CD14-positive monocyte (primary cell): ENCODE measurements around the gene DDX42. TPM values are rescaled to one million over a fixed set of nuclear protein-coding genes. Genes with fewer than 3 reads are reported as not detected.

ENCODE experiments used
- DNase-seq, 3 donors: peaks; one replicate each; pipeline ENCODE4 v3.0.0-alpha.2; 2011 to 2022
- H2AFZ ChIP-seq: 2 replicates; pipeline ENCODE4 v1.6.0; 2012; ENCODE audit warnings: mild to moderate bottlenecking, low read depth, low read length, inconsistent platforms; ENCODE audit not compliant: insufficient read depth, poor library complexity, severe bottlenecking
- H3K27ac ChIP-seq, 2 donors: 1 replicate in 1 of 2; 2 replicates in 1 of 2; pipeline ENCODE4 v1.5.1; 2012 to 2013; ENCODE audit warnings: low read length in 2 of 2, control low read depth in 1 of 2, inconsistent platforms in 1 of 2, low read depth in 1 of 2, mild to moderate bottlenecking in 1 of 2
- H3K27me3 ChIP-seq, 2 donors: one replicate each; pipeline versions ENCODE4 v1.6.0 to v1.6.1; 2011 to 2013; ENCODE audit warnings: low read length in 2 of 2; ENCODE audit not compliant: control insufficient read depth in 2 of 2, insufficient read depth in 2 of 2
- H3K36me3 ChIP-seq, 2 donors: replicated peaks in 1 of 2; 1 replicate in 1 of 2; 2 replicates in 1 of 2; pipeline versions ENCODE4 v1.5.1 to v1.6.1; 2012 to 2013; ENCODE audit warnings: low read length in 2 of 2, control low read depth in 1 of 2, inconsistent platforms in 1 of 2, mild to moderate bottlenecking in 1 of 2; ENCODE audit not compliant: insufficient read depth in 2 of 2, control insufficient read depth in 1 of 2
- H3K4me1 ChIP-seq, 2 donors: 1 replicate in 1 of 2; 2 replicates in 1 of 2; pipeline versions ENCODE4 v1.5.1 to v1.6.1; 2012 to 2013; ENCODE audit warnings: low read length in 2 of 2, control low read depth in 1 of 2, inconsistent platforms in 1 of 2, mild to moderate bottlenecking in 1 of 2, moderate library complexity in 1 of 2; ENCODE audit not compliant: insufficient read depth in 2 of 2, control insufficient read depth in 1 of 2
- H3K4me2 ChIP-seq: replicated peaks from 2 replicates; pipeline ENCODE3; 2012; ENCODE audit warnings: low read length, moderate library complexity, mild to moderate bottlenecking; ENCODE audit not compliant: poor library complexity, severe bottlenecking; ENCODE audit errors: extremely low read depth
- H3K4me3 ChIP-seq, 3 experiments: fragments of 200-600 bp in 1 of 3; sonication (generic) in 1 of 3; replicated peaks in 1 of 3; 1 replicate in 2 of 3; 2 replicates in 1 of 3; pipeline ENCODE4 v1.5.1; 2011 to 2013; ENCODE audit warnings: low read length in 3 of 3, mild to moderate bottlenecking in 3 of 3, control low read depth in 2 of 3, low read depth in 2 of 3, inconsistent platforms in 1 of 3, moderate library complexity in 1 of 3
- H3K79me2 ChIP-seq: 2 replicates; pipeline ENCODE4 v1.6.0; 2012; ENCODE audit warnings: mild to moderate bottlenecking, control low read depth, inconsistent platforms, low read length, moderate library complexity; ENCODE audit not compliant: insufficient read depth
- H3K9ac ChIP-seq: 2 replicates; pipeline ENCODE4 v1.6.0; 2017; ENCODE audit warnings: low read length, mild to moderate bottlenecking; ENCODE audit not compliant: insufficient read depth, poor library complexity, severe bottlenecking
- H3K9me3 ChIP-seq, 2 donors: replicated peaks in 1 of 2; 1 replicate in 1 of 2; 2 replicates in 1 of 2; pipeline versions ENCODE4 v1.5.1 to v1.6.1; 2012 to 2013; ENCODE audit warnings: low read length in 2 of 2, control low read depth in 1 of 2; ENCODE audit not compliant: control insufficient read depth in 1 of 2, insufficient read depth in 1 of 2
- H4K20me1 ChIP-seq: 2 replicates; pipeline ENCODE4 v1.6.0; 2012; ENCODE audit warnings: mild to moderate bottlenecking, low read length, control low read depth, moderate library complexity; ENCODE audit not compliant: insufficient read depth
- H3K27ac Mint-ChIP-seq, 7 donors: one replicate each; pipeline ENCODE4 v1.8.0; 2020; ENCODE audit warnings: mild to moderate bottlenecking in 7 of 7, mixed read lengths in 7 of 7, moderate library complexity in 6 of 7, inconsistent platforms in 2 of 7
- H3K27me3 Mint-ChIP-seq, 3 donors: one replicate each; pipeline ENCODE4 v1.8.0; 2021 to 2022; ENCODE audit warnings: low read depth in 3 of 3, mild to moderate bottlenecking in 3 of 3, mixed read lengths in 3 of 3, moderate library complexity in 3 of 3, inconsistent platforms in 1 of 3
- H3K36me3 Mint-ChIP-seq, 2 donors: one replicate each; pipeline ENCODE4 v1.8.0; 2020; ENCODE audit warnings: mixed read lengths in 2 of 2, inconsistent platforms in 1 of 2, mild to moderate bottlenecking in 1 of 2
- H3K4me1 Mint-ChIP-seq: one replicate; pipeline ENCODE4 v1.8.0; 2020; ENCODE audit warnings: mild to moderate bottlenecking, mixed read lengths
- H3K4me3 Mint-ChIP-seq, 2 donors: one replicate each; pipeline ENCODE4 v1.8.0; 2020; ENCODE audit warnings: mild to moderate bottlenecking in 2 of 2, mixed read lengths in 2 of 2, moderate library complexity in 1 of 2
- H3K9me3 Mint-ChIP-seq, 7 donors: one replicate each; pipeline ENCODE4 v1.8.0; 2020 to 2022; ENCODE audit warnings: mixed read lengths in 7 of 7, mild to moderate bottlenecking in 6 of 7, moderate library complexity in 6 of 7, inconsistent platforms in 2 of 7
- CTCF ChIP-seq: fragments of 200-600 bp; IDR thresholded peaks from one replicate; pipeline ENCODE4 v1.8.0; 2022; ENCODE audit warnings: antibody characterized with exemption, mild to moderate bottlenecking
- WGBS: methylation state at CpG from one replicate; pipeline ENCODE4 v1.1.5; 2013; ENCODE audit warnings: missing lambda C conversion rate; ENCODE audit not compliant: insufficient coverage; 5-methylcytosine and 5-hydroxymethylcytosine counted together
- intact Hi-C, 2 donors: fragments of 100-400 bp; cut with micrococcal nuclease; formaldehyde crosslinking; loops; one replicate each; pipeline versions ENCODE4 v1.15.0 to v1.15.1; 2023
- polyA plus RNA-seq, 3 donors: library from polyadenylated mRNA; depleted of rRNA in 1 of 3; unstranded in 2 of 3; stranded (reverse) in 1 of 3; fragments of 300-500 nt in 2 of 3; fragments of >200 nt in 1 of 3; fragmentation: Illumina TruSeq in 2 of 3; gene quantifications; 1 replicate in 2 of 3; 2 replicates in 1 of 3; pipeline ENCODE4 v1.2.3, GENCODE V29; 2012 to 2021

The DDX42 gene
- polyA plus RNA-seq, 3 donors, result 3.1 to 89.2 (median 5.3) TPM

- H3K27me3 Mint-ChIP-seq, result no peaks in the 10 kb centered on the region
- H3K9me3 Mint-ChIP-seq, result no peaks in the 10 kb centered on the region
- H3K36me3 Mint-ChIP-seq, result peaks cover 34 to 66% of the 10 kb centered on the region in 2 donors
- peaks cover 1% of the 10 kb centered on the region for H3K4me1 Mint-ChIP-seq
- peak overlapping the region in 2 of 7 donors; percentile 3 to 54 for H3K27ac Mint-ChIP-seq
- H3K27me3 ChIP-seq, result no peaks in the 10 kb centered on the region
- no peak for DNase-seq
- H3K36me3 ChIP-seq, result peaks cover 59 to 92% of the 10 kb centered on the region in 2 donors
- no peak overlapping the region for H3K4me3 ChIP-seq
- H2AFZ ChIP-seq, result no peak overlapping the region
- H3K9ac ChIP-seq, result no peak overlapping the region
- 99% methylated on average over 7 of the region's 13 CpGs for WGBS
- H3K79me2 ChIP-seq, result peaks cover 78% of the 10 kb centered on the region
- peak overlapping the region in 1 of 2 donors; percentile 26 for H3K27ac ChIP-seq
- peaks cover 99% of the 10 kb centered on the region for H4K20me1 ChIP-seq
- TF ChIP-seq CTCF, result no peak
- intact Hi-C loops, result no loop called here
- H3K4me2 ChIP-seq, result no peak overlapping the region
- H3K4me3 Mint-ChIP-seq, result no peak overlapping the region
- no peaks in the 10 kb centered on the region for H3K4me1 ChIP-seq
- H3K9me3 ChIP-seq, result no peaks in the 10 kb centered on the region
These were observed 13.2 kb downstream of the DDX42 start for GRCh38 chr17:63786971-63787711.

- H3K27ac Mint-ChIP-seq, result no peak overlapping the region
- no peaks in the 10 kb centered on the region for H3K9me3 Mint-ChIP-seq
- H3K9ac ChIP-seq, result no peak overlapping the region
- DNase-seq, result no peak
- no peak for TF ChIP-seq CTCF
- H3K79me2 ChIP-seq, result peaks cover 66% of the 10 kb centered on the region
- no peak overlapping the region for H2AFZ ChIP-seq
- H3K36me3 Mint-ChIP-seq, result peaks cover 47 to 78% of the 10 kb centered on the region in 2 donors
- intact Hi-C loops, result no loop called here
- no peaks in the 10 kb centered on the region for H3K27me3 ChIP-seq
- no peak overlapping the region for H3K4me3 ChIP-seq
- H3K4me1 ChIP-seq, result no peaks in the 10 kb centered on the region
- peaks cover 87% of the 10 kb centered on the region for H4K20me1 ChIP-seq
- H3K4me2 ChIP-seq, result no peak overlapping the region
- H3K27ac ChIP-seq, result no peak overlapping the region
- H3K36me3 ChIP-seq, result peaks cover 74 to 97% of the 10 kb centered on the region in 2 donors
- H3K9me3 ChIP-seq, result no peaks in the 10 kb centered on the region
- 96% methylated on average over 4 of the region's 6 CpGs for WGBS
- H3K27me3 Mint-ChIP-seq, result no peaks in the 10 kb centered on the region
- H3K4me3 Mint-ChIP-seq, result no peak overlapping the region
- H3K4me1 Mint-ChIP-seq, result no peaks in the 10 kb centered on the region
These were observed 16.1 kb downstream of the DDX42 start for GRCh38 chr17:63790057-63790456.
